Heart left ventricle (tissue), 16 donors: ENCODE measurements around the gene STUM. TPM values are rescaled to one million over a fixed set of nuclear protein-coding genes. Genes with fewer than 3 reads are reported as not detected.
A peak's percentile ranks its signal among the peaks of the same experiment; 100 is the strongest.

Experiments
- ATAC-seq, 4 donors: fragments of 200-7000 bp; cut with Tn5 transposase; one replicate each; pipeline ENCODE4 v1.9.1; 2020 to 2022; ENCODE audit warnings: moderate library complexity in 4 of 4, mild to moderate bottlenecking in 3 of 4, moderate number of reproducible peaks in 1 of 4
- DNase-seq, 5 donors: peaks; one replicate each; pipeline ENCODE4 v3.0.0-alpha.2; 2020
- H3K27ac ChIP-seq, 12 donors: fragments of 200-600 bp; sonication (generic) in 4 of 12; one replicate each; pipeline versions ENCODE4 v1.5.0 to v1.8.0; 2016 to 2022; ENCODE audit warnings: mild to moderate bottlenecking in 2 of 12
- H3K27me3 ChIP-seq, 9 donors: fragments of 200-600 bp; sonication (generic) in 2 of 9; one replicate each; pipeline versions ENCODE4 v1.5.1 to v1.8.0; 2016 to 2022; ENCODE audit warnings: mild to moderate bottlenecking in 3 of 9
- H3K36me3 ChIP-seq, 9 donors: fragments of 200-600 bp; sonication (generic) in 2 of 9; one replicate each; pipeline versions ENCODE4 v1.5.0 to v1.8.0; 2018 to 2022; ENCODE audit warnings: mild to moderate bottlenecking in 2 of 9
- H3K4me1 ChIP-seq, 12 donors: fragments of 200-600 bp; sonication (generic) in 4 of 12; one replicate each; pipeline versions ENCODE4 v1.5.0 to v1.8.0; 2016 to 2022; ENCODE audit warnings: mild to moderate bottlenecking in 3 of 12
- H3K4me3 ChIP-seq, 12 donors: fragments of 200-600 bp; sonication (generic) in 4 of 12; one replicate each; pipeline versions ENCODE4 v1.5.0 to v1.8.0; 2017 to 2022; ENCODE audit warnings: mild to moderate bottlenecking in 9 of 12, moderate library complexity in 4 of 12
- H3K9me3 ChIP-seq, 12 donors: fragments of 200-600 bp; sonication (generic) in 4 of 12; one replicate each; pipeline versions ENCODE4 v1.5.0 to v1.8.0; 2016 to 2022; ENCODE audit warnings: mild to moderate bottlenecking in 1 of 12
- CTCF ChIP-seq, 12 donors: fragments of 200-600 bp; sonication (generic) in 4 of 12; IDR thresholded peaks; one replicate each; pipeline versions ENCODE4 v1.5.0 to v1.8.0; 2018 to 2022; ENCODE audit warnings: antibody characterized with exemption in 12 of 12, mild to moderate bottlenecking in 5 of 12
- POLR2A ChIP-seq, 2 donors: fragments of 450-650 bp; IDR thresholded peaks; one replicate each; pipeline ENCODE4 v1.6.1; 2017; ENCODE audit warnings: antibody characterized with exemption in 2 of 2, mild to moderate bottlenecking in 2 of 2, moderate library complexity in 2 of 2
- WGBS, 4 donors: extraction: QIAGEN DNeasy Blood & Tissue Kit in 2 of 4; methylation state at CpG; one replicate each; pipeline versions ENCODE4 v1.1.5 to v1.1.7; 2013 to 2018; 5-methylcytosine and 5-hydroxymethylcytosine counted together
- intact Hi-C, 10 donors: fragments of 100-400 bp; cut with DNase I; formaldehyde crosslinking; loops; one replicate each; pipeline versions ENCODE4 v1.11.1 to v1.14.2; 2022
- polyA plus RNA-seq, 2 donors: library from polyadenylated mRNA; stranded (reverse); fragments of 200-250 nt; gene quantifications; one replicate each; pipeline ENCODE4 v1.2.3, GENCODE V29; 2013
- total RNA-seq, 9 donors: library from RNA; depleted of rRNA in 2 of 9; stranded (reverse); fragments of >200 nt in 2 of 9; fragmentation: NEBNext Ultra II Directional in 3 of 9; extraction: Animal tissue kit (Norgen Biotek cat#: 25700) in 3 of 9; gene quantifications; one replicate each; pipeline versions ENCODE4 v1.1.0 to v1.2.4, GENCODE V29; 2016 to 2023
- donor health status: ischemic (EF 13 %, LVEDD 7.1; RV severe dilation, severe dysfunction).
- donor health status: healthy with polysubstance abuse.
- donor health status: DM: no; HTN: yes; CAD: no.
- donor health status: DM: no; HTN: no; CAD: no.
- donor health status: ischemic (EF 25% LVEDD 6.9; RV normal size, moderate dysfunction).
- donor health status: ischemic (EF 25% LVEDD 5.7; RV mildly dilated, moderate dysfunction).
- donor health status: healthy.
- donor health status: DM: yes; HTN: yes; CAD: no.
- donor health status: ischemic (EF 35%, LVEDD 5.7; RV mildly dilated, moderate dysfunction).
- donor health status: nonischemic (EF 11% LVEDD 7.7; RV severe dilation, severe dysfunction).
- donor health status: DM: yes; HTN: yes; CAD: no.
- donor health status: PGD.
- donor health status: ischemic (EF 29% LVEDD 5.4; RV normal size, mild dysfunction).
- donor health status: nonischemic (EF 23%, LVEDD 6.1; RV moderate dilation, normal function).

STUM gene
- total and polyA plus RNA-seq, 11 donors: 0.39 to 1.7 (median 0.97) TPM

GRCh38 chr1:226549094-226549936 is 751 bp downstream of the STUM start:
- H3K4me1 ChIP-seq: peaks cover 0 to 71% (median 25%) of the 10 kb centered on the region in 12 donors
- no peak for ATAC-seq
- no peak for DNase-seq
- no peaks in the 10 kb centered on the region for H3K36me3 ChIP-seq
- TF ChIP-seq CTCF (IDR thresholded peaks at IDR 0.05): no peak
- no peak for TF ChIP-seq POLR2A (IDR thresholded peaks at IDR 0.05)
- no peaks in the 10 kb centered on the region for H3K9me3 ChIP-seq
- intact Hi-C loops: loop anchor here (2.0 to 10.0 kb wide), 7 partner anchors 53 to 895 kb away; no protein-coding TSS in a partner anchor
- peak overlapping the region; percentile 34 to 66 (median 57) for H3K4me3 ChIP-seq
- H3K27me3 ChIP-seq: peaks cover 0 to 27% (median 7%) of the 10 kb centered on the region in 9 donors
- 1% methylated on average over 29 to 73 of the region's 73 CpGs for WGBS, 4 donors
- H3K27ac ChIP-seq: peak overlapping the region in 8 of 12 donors; percentile 4 to 87 (median 34)

- H3K9me3 ChIP-seq: no peaks in the 10 kb centered on the region
- intact Hi-C loops: loop anchor here (2.0 to 10.0 kb wide), 8 partner anchors 47 to 895 kb away; no protein-coding TSS in a partner anchor
- H3K4me3 ChIP-seq: peak overlapping the region; percentile 34 to 66 (median 57)
- H3K36me3 ChIP-seq: no peaks in the 10 kb centered on the region
- peaks cover 0 to 27% (median 7%) of the 10 kb centered on the region in 9 donors for H3K27me3 ChIP-seq
- DNase-seq (peak in 4 of 5 donors; percentile 52 to 70 (median 58)), ATAC-seq (peak in 3 of 4 donors; percentile 45 to 54 (median 49))
- peaks cover 0 to 63% (median 23%) of the 10 kb centered on the region in 12 donors for H3K4me1 ChIP-seq
- peak overlapping the region in 10 of 12 donors; percentile 4 to 87 (median 21) for H3K27ac ChIP-seq
- TF ChIP-seq CTCF (IDR thresholded peaks at IDR 0.05) (peak in 3 of 12 donors; percentile 14 to 37 (median 14)), POLR2A (IDR thresholded peaks at IDR 0.05) (no peak)
- WGBS, 4 donors: 11 to 21% (median 12%) methylated on average over 10 to 21 of the region's 21 CpGs
Observed at GRCh38 chr1:226549937-226550671, 1.5 kb downstream of the STUM start.

GRCh38 chr1:226550672-226551041 is 2.1 kb downstream of the STUM start:
- no peaks in the 10 kb centered on the region for H3K9me3 ChIP-seq
- intact Hi-C loops: loop anchor here in 3 of 10 donors (5.0 to 10.0 kb wide), 2 partner anchors 47 to 126 kb away; no protein-coding TSS in a partner anchor
- no peak overlapping the region for H3K4me3 ChIP-seq
- H3K27ac ChIP-seq: no peak overlapping the region
- H3K36me3 ChIP-seq: no peaks in the 10 kb centered on the region
- ATAC-seq: no peak
- peaks cover 0 to 27% (median 7%) of the 10 kb centered on the region in 9 donors for H3K27me3 ChIP-seq
- 82 to 95% (median 85%) methylated on average over 5 of the region's 5 CpGs for WGBS, 4 donors
- H3K4me1 ChIP-seq: peaks cover 0 to 57% (median 23%) of the 10 kb centered on the region in 12 donors
- DNase-seq: no peak
- TF ChIP-seq POLR2A (IDR thresholded peaks at IDR 0.05) (no peak), CTCF (IDR thresholded peaks at IDR 0.05) (no peak)
